Naive thymus-derived CD4-positive, alpha-beta T cell (primary cell): ENCODE data around the gene LINGO4. TPM values are rescaled to one million over a fixed set of nuclear protein-coding genes. Genes with fewer than 3 reads are reported as not detected.

Experiments
- ATAC-seq: fragments of 150-1000 bp; cut with Tn5 transposase; 2 replicates; pipeline ENCODE4 v1.10.0; 2021; ENCODE audit warnings: mild to moderate bottlenecking, moderate library complexity
- CTCF ChIA-PET: fragments of 350-600 bp; sonication (Branson Sonifier 250); formaldehyde crosslinking; loops from one replicate; lab custom pipeline; 2021; ENCODE audit warnings: antibody characterized with exemption; lab: Charles Lee
- POLR2A ChIA-PET: fragments of 350-600 bp; sonication (Branson Sonifier 250); formaldehyde crosslinking; loops from one replicate; lab custom pipeline; 2021; ENCODE audit warnings: antibody characterized with exemption, inconsistent platforms; lab: Charles Lee
- DNase-seq, 9 donors: peaks; one replicate each; pipeline versions ENCODE4 v3.0.0 to v3.0.0-alpha.2; 2020 to 2022; ENCODE audit warnings: mixed read lengths in 1 of 9
- H3K27ac ChIP-seq: one replicate; pipeline ENCODE4 v1.7.0; 2013; ENCODE audit warnings: mild to moderate bottlenecking, low read depth, low read length, moderate library complexity
- H3K27me3 ChIP-seq, 2 donors: one replicate each; pipeline ENCODE4 v1.7.0; 2013; ENCODE audit warnings: low read length in 2 of 2, mild to moderate bottlenecking in 2 of 2, moderate library complexity in 2 of 2; ENCODE audit not compliant: control insufficient read depth in 2 of 2, insufficient read depth in 2 of 2
- H3K36me3 ChIP-seq, 3 experiments: 1 replicate in 2 of 3; 2 replicates in 1 of 3; pipeline ENCODE4 v1.7.0; 2013; ENCODE audit warnings: low read length in 3 of 3, mild to moderate bottlenecking in 3 of 3, moderate library complexity in 1 of 3; ENCODE audit not compliant: insufficient read depth in 3 of 3, control insufficient read depth in 2 of 3
- H3K4me1 ChIP-seq, 2 donors: one replicate each; pipeline ENCODE4 v1.7.0; 2013; ENCODE audit warnings: low read length in 2 of 2, mild to moderate bottlenecking in 2 of 2, moderate library complexity in 1 of 2; ENCODE audit not compliant: control insufficient read depth in 2 of 2, insufficient read depth in 2 of 2
- H3K4me3 ChIP-seq: 2 replicates; pipeline ENCODE4 v1.7.0; 2013; ENCODE audit warnings: mild to moderate bottlenecking, low read length
- H3K9me3 ChIP-seq, 3 experiments: 1 replicate in 2 of 3; 2 replicates in 1 of 3; pipeline ENCODE4 v1.7.0; 2013; ENCODE audit warnings: low read length in 3 of 3; ENCODE audit not compliant: control insufficient read depth in 2 of 3
- H3K27ac Mint-ChIP-seq, 9 donors: one replicate each; pipeline ENCODE4 v1.8.0; 2020 to 2022; ENCODE audit warnings: mixed read lengths in 9 of 9, mild to moderate bottlenecking in 8 of 9, moderate library complexity in 5 of 9, inconsistent platforms in 2 of 9
- H3K27me3 Mint-ChIP-seq, 5 donors: one replicate each; pipeline ENCODE4 v1.8.0; 2021 to 2022; ENCODE audit warnings: mixed read lengths in 5 of 5, mild to moderate bottlenecking in 1 of 5
- H3K36me3 Mint-ChIP-seq, 5 donors: one replicate each; pipeline ENCODE4 v1.8.0; 2020 to 2022; ENCODE audit warnings: mixed read lengths in 5 of 5, mild to moderate bottlenecking in 3 of 5, inconsistent platforms in 1 of 5
- H3K4me1 Mint-ChIP-seq, 7 donors: one replicate each; pipeline ENCODE4 v1.8.0; 2020 to 2022; ENCODE audit warnings: mixed read lengths in 7 of 7, mild to moderate bottlenecking in 3 of 7, inconsistent platforms in 1 of 7
- H3K4me3 Mint-ChIP-seq, 10 donors: one replicate each; pipeline ENCODE4 v1.8.0; 2020 to 2022; ENCODE audit warnings: mild to moderate bottlenecking in 10 of 10, mixed read lengths in 10 of 10, moderate library complexity in 6 of 10, inconsistent platforms in 2 of 10
- H3K9me3 Mint-ChIP-seq, 11 donors: one replicate each; pipeline ENCODE4 v1.8.0; 2020 to 2022; ENCODE audit warnings: mixed read lengths in 11 of 11, mild to moderate bottlenecking in 4 of 11, inconsistent platforms in 1 of 11, moderate library complexity in 1 of 11
- intact Hi-C, 2 donors: fragments of 100-400 bp; cut with micrococcal nuclease; formaldehyde crosslinking; loops; one replicate each; pipeline ENCODE4 v1.15.1; 2023
- polyA plus RNA-seq, 2 donors: library from polyadenylated mRNA; unstranded; fragments of 300-500 nt; fragmentation: Illumina TruSeq; gene quantifications; one replicate each; pipeline ENCODE4 v1.2.3, GENCODE V29; 2021
- total RNA-seq, 6 experiments: library from RNA in 5 of 6; stranded (reverse) in 5 of 6; gene quantifications; 1 replicate in 5 of 6; 2 replicates in 1 of 6; pipeline ENCODE4 v1.2.3 and lab custom pipeline; 2021 to 2026

Gene LINGO4
- total and polyA plus RNA-seq, 7 experiments from 2014 or later = 0.07 to 0.24 TPM; not detected in 5

GRCh38 chr1:151817353-151817730 lies 12.1 kb upstream of the LINGO4 start:
- no peaks in the 10 kb centered on the region for H3K27me3 ChIP-seq
- H3K9me3 ChIP-seq = no peaks in the 10 kb centered on the region
- H3K4me3 ChIP-seq = no peak overlapping the region
- no peaks in the 10 kb centered on the region for H3K9me3 Mint-ChIP-seq
- POLR2A ChIA-PET = no interaction called here
- H3K27ac Mint-ChIP-seq = peak overlapping the region in 1 of 9 donors; percentile 76
- CTCF ChIA-PET = no interaction called here
- no peak for DNase-seq
- no peaks in the 10 kb centered on the region for H3K36me3 Mint-ChIP-seq
- ATAC-seq = no peak
- no peak overlapping the region for H3K27ac ChIP-seq
- intact Hi-C loops = no loop called here
- no peaks in the 10 kb centered on the region for H3K27me3 Mint-ChIP-seq
- H3K36me3 ChIP-seq = no peaks in the 10 kb centered on the region
- peaks cover 21 to 59% (median 44%) of the 10 kb centered on the region in 7 donors for H3K4me1 Mint-ChIP-seq
- no peak overlapping the region for H3K4me3 Mint-ChIP-seq
- H3K4me1 ChIP-seq = peaks cover 27 to 51% of the 10 kb centered on the region in 2 donors

- CTCF ChIA-PET = no interaction called here
- ATAC-seq (no peak), DNase-seq (no peak)
- POLR2A ChIA-PET = interaction anchor here (0.6 kb wide), 1 partner anchor 34 kb away, joined by 4 read pairs; no protein-coding TSS in a partner anchor
- Histone ChIP-seq H3K27ac (no peak overlapping the region), H3K36me3 (no peaks in the 10 kb centered on the region), H3K27me3 (no peaks in the 10 kb centered on the region), H3K4me1 (peaks cover 27 to 50% of the 10 kb centered on the region in 2 donors), H3K4me3 (no peak overlapping the region), H3K9me3 (no peaks in the 10 kb centered on the region)
- Mint-ChIP-seq H3K27ac (peak overlapping the region in 5 of 9 donors; percentile 22 to 76 (median 68)), H3K36me3 (no peaks in the 10 kb centered on the region), H3K27me3 (no peaks in the 10 kb centered on the region), H3K9me3 (no peaks in the 10 kb centered on the region), H3K4me1 (peaks cover 21 to 55% (median 43%) of the 10 kb centered on the region in 7 donors), H3K4me3 (peak overlapping the region in 1 of 10 donors; percentile 63)
- intact Hi-C loops = no loop called here
These were observed 11.5 kb upstream of the LINGO4 start for GRCh38 chr1:151816548-151817352.

GRCh38 chr1:151815716-151816327 lies 10.6 kb upstream of the LINGO4 start:
- H3K4me3 ChIP-seq = peak overlapping the region; percentile 34
- no peaks in the 10 kb centered on the region for H3K36me3 ChIP-seq
- Mint-ChIP-seq H3K27ac (peak overlapping the region in 7 of 9 donors; percentile 0 to 76 (median 29)), H3K9me3 (no peaks in the 10 kb centered on the region), H3K4me1 (peaks cover 21 to 45% (median 33%) of the 10 kb centered on the region in 7 donors), H3K27me3 (no peaks in the 10 kb centered on the region), H3K4me3 (peak overlapping the region in 9 of 10 donors; percentile 3 to 74 (median 42)), H3K36me3 (no peaks in the 10 kb centered on the region)
- intact Hi-C loops = no loop called here
- ChIA-PET POLR2A (interaction anchor here (0.6 kb wide), 1 partner anchor 35 kb away, joined by 4 read pairs; no protein-coding TSS in a partner anchor), CTCF (no interaction called here)
- peak in 2 of 9 donors; percentile 33 to 36 for DNase-seq
- no peak overlapping the region for H3K27ac ChIP-seq
- peaks cover 24 to 40% of the 10 kb centered on the region in 2 donors for H3K4me1 ChIP-seq
- H3K9me3 ChIP-seq = no peaks in the 10 kb centered on the region
- ATAC-seq = peak; percentile 75
- H3K27me3 ChIP-seq = no peaks in the 10 kb centered on the region

GRCh38 chr1:151814971-151815545 lies 9.8 kb upstream of the LINGO4 start:
- intact Hi-C loops = no loop called here
- no peak for ATAC-seq

GRCh38 chr1:151814426-151814825 lies 9.2 kb upstream of the LINGO4 start:
- no peak overlapping the region for H3K27ac Mint-ChIP-seq
- H3K4me3 Mint-ChIP-seq = no peak overlapping the region
- ATAC-seq (no peak), DNase-seq (no peak)
- H3K36me3 Mint-ChIP-seq = no peaks in the 10 kb centered on the region
- Histone ChIP-seq H3K27ac (no peak overlapping the region), H3K27me3 (no peaks in the 10 kb centered on the region), H3K4me1 (peaks cover 12 to 36% of the 10 kb centered on the region in 2 donors), H3K36me3 (no peaks in the 10 kb centered on the region), H3K9me3 (no peaks in the 10 kb centered on the region), H3K4me3 (no peak overlapping the region)
- H3K9me3 Mint-ChIP-seq = no peaks in the 10 kb centered on the region
- peaks cover 17 to 33% (median 26%) of the 10 kb centered on the region in 7 donors for H3K4me1 Mint-ChIP-seq
- no peaks in the 10 kb centered on the region for H3K27me3 Mint-ChIP-seq
- CTCF ChIA-PET = no interaction called here
- intact Hi-C loops = no loop called here
- POLR2A ChIA-PET = no interaction called here

More at GRCh38 chr1:151814971-151815545, 9.8 kb upstream of the LINGO4 start:
- H3K27me3 Mint-ChIP-seq = no peaks in the 10 kb centered on the region
- Histone ChIP-seq H3K27ac (no peak overlapping the region), H3K9me3 (no peaks in the 10 kb centered on the region), H3K36me3 (no peaks in the 10 kb centered on the region), H3K27me3 (no peaks in the 10 kb centered on the region), H3K4me3 (peak overlapping the region; percentile 34), H3K4me1 (peaks cover 17 to 36% of the 10 kb centered on the region in 2 donors)
- ChIA-PET POLR2A (no interaction called here), CTCF (no interaction called here)
- peak overlapping the region in 3 of 10 donors; percentile 29 to 74 (median 38) for H3K4me3 Mint-ChIP-seq
- peaks cover 21 to 38% (median 28%) of the 10 kb centered on the region in 7 donors for H3K4me1 Mint-ChIP-seq
- no peaks in the 10 kb centered on the region for H3K36me3 Mint-ChIP-seq
- DNase-seq = no peak
- H3K9me3 Mint-ChIP-seq = no peaks in the 10 kb centered on the region
- H3K27ac Mint-ChIP-seq = no peak overlapping the region

GRCh38 chr1:151813271-151813977 lies 8.2 kb upstream of the LINGO4 start:
- CTCF ChIA-PET = no interaction called here

More at GRCh38 chr1:151813271-151813977, 8.2 kb upstream of the LINGO4 start:
- Mint-ChIP-seq H3K4me3 (no peak overlapping the region), H3K27ac (no peak overlapping the region), H3K9me3 (no peaks in the 10 kb centered on the region), H3K4me1 (peaks cover 17 to 33% (median 26%) of the 10 kb centered on the region in 7 donors), H3K27me3 (no peaks in the 10 kb centered on the region), H3K36me3 (no peaks in the 10 kb centered on the region)
- intact Hi-C loops = no loop called here
- DNase-seq (no peak), ATAC-seq (no peak)
- POLR2A ChIA-PET = no interaction called here
- no peak overlapping the region for H3K27ac ChIP-seq
- no peaks in the 10 kb centered on the region for H3K36me3 ChIP-seq
- H3K4me1 ChIP-seq = peaks cover 12 to 36% of the 10 kb centered on the region in 2 donors
- H3K9me3 ChIP-seq = no peaks in the 10 kb centered on the region
- no peaks in the 10 kb centered on the region for H3K27me3 ChIP-seq
- no peak overlapping the region for H3K4me3 ChIP-seq
